Testis (tissue), 2 donors: ENCODE data around the gene BMP7.

Experiments
- POLR2A ChIP-seq: fragments of 450-650 bp; IDR thresholded peaks from one replicate; pipeline ENCODE4 v1.6.1; 2017; ENCODE audit warnings: antibody characterized with exemption, mild to moderate bottlenecking, moderate library complexity
- TF ChIP-seq, protein P1 (sequence below), 3 experiments: fragments of 450-650 bp in 2 of 3; fragments of 200-600 bp in 1 of 3; sonication (generic) in 1 of 3; IDR thresholded peaks; one replicate each; pipeline ENCODE4 v1.5.1; 2016 to 2019; ENCODE audit warnings: antibody characterized with exemption in 3 of 3, mild to moderate bottlenecking in 2 of 3, moderate library complexity in 1 of 3

DNA sequence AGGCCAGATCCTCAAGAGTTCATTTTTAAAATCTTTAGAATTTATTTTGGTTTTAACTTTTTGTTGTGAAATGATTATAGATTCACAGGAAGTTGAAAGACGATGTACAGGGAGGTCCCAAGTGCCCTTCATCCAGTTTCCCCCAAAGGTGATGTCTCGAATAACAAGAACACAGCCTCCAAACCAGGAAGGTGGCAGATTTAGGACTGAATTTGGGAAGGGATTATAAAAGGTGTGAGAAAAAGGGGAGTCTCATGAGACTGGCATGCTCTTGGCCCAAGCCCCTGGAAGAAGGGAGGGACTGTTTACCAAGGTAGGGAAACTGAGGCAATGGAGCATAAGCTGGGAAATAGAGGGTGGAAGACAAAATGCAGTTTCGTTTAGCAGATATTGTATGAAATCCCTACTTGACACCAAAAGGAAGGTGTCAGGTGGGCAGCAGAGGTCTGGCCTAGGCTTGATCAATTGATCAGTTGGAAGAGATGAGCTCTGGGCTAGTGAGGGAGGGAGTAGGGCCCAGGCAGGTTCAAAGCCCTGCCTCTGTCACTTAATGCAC lies 81.2 kb downstream of the BMP7 start:
- TF ChIP-seq, protein P1, sequence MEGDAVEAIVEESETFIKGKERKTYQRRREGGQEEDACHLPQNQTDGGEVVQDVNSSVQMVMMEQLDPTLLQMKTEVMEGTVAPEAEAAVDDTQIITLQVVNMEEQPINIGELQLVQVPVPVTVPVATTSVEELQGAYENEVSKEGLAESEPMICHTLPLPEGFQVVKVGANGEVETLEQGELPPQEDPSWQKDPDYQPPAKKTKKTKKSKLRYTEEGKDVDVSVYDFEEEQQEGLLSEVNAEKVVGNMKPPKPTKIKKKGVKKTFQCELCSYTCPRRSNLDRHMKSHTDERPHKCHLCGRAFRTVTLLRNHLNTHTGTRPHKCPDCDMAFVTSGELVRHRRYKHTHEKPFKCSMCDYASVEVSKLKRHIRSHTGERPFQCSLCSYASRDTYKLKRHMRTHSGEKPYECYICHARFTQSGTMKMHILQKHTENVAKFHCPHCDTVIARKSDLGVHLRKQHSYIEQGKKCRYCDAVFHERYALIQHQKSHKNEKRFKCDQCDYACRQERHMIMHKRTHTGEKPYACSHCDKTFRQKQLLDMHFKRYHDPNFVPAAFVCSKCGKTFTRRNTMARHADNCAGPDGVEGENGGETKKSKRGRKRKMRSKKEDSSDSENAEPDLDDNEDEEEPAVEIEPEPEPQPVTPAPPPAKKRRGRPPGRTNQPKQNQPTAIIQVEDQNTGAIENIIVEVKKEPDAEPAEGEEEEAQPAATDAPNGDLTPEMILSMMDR (IDR thresholded peaks at IDR 0.05), result no peak
- no peak for TF ChIP-seq POLR2A
